Urinary bladder (tissue), 4 donors: ENCODE measurements around the gene BORCS5. TPM values are rescaled to one million over a fixed set of nuclear protein-coding genes. Genes with fewer than 3 reads are reported as not detected.
"Not testable (repeated sequence)": the region's sequence is repeated elsewhere in the genome, so short reads cannot be mapped to it uniquely, and the experiment has no call there.

Source experiments
- DNase-seq: peaks from one replicate; pipeline ENCODE4 v3.0.0-alpha.2; 2015; ENCODE audit errors: extremely low spot score
- H3K27ac ChIP-seq: one replicate; pipeline ENCODE4 v1.5.1; 2013; ENCODE audit warnings: low read depth, mild to moderate bottlenecking, moderate library complexity
- H3K36me3 ChIP-seq: one replicate; pipeline ENCODE4 v1.6.1; 2013; ENCODE audit warnings: mild to moderate bottlenecking, moderate library complexity; ENCODE audit not compliant: insufficient read depth
- H3K4me1 ChIP-seq: one replicate; pipeline ENCODE4 v1.6.1; 2013; ENCODE audit warnings: mild to moderate bottlenecking, moderate library complexity; ENCODE audit not compliant: insufficient read depth
- H3K4me3 ChIP-seq: one replicate; pipeline ENCODE4 v1.5.1; 2013; ENCODE audit warnings: low read depth, low read length
- WGBS: extraction: QIAGEN DNeasy Blood & Tissue Kit; methylation state at CpG from one replicate; pipeline ENCODE4 v1.1.7; 2013; 5-methylcytosine and 5-hydroxymethylcytosine counted together
- polyA plus RNA-seq: library from polyadenylated mRNA; stranded (reverse); fragments of 200-250 nt; gene quantifications from one replicate; pipeline ENCODE4 v1.2.3, GENCODE V29; 2013
- total RNA-seq: library from RNA; depleted of rRNA; stranded (reverse); fragments of >200 nt; gene quantifications from one replicate; pipeline ENCODE4 v1.2.3, GENCODE V29; 2014
- donor health status: healthy with polysubstance abuse.
- donor health status: healthy.

BORCS5 gene
- total and polyA plus RNA-seq, 2 donors = 10.8 to 19.9 TPM

DNA sequence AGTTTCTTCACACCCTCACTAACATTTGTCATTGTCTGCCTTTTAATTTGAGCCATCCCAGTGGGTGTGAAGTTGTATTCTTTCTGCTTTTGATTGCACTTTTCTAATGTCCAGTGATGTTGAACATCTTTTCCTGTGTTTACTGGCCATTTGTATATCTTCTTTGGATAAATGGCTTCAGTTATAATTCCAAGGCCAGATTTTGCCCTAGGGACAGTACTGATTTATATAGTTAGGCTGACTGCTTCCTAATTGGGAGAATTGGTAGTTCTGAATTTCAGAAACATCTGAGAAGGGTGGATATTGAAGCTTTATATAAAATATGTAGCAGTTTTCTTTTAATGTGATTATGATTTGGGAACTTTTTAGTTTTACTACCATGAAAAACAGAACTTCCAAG is 97.4 kb downstream of the BORCS5 start:
- DNase-seq = no peak
- Histone ChIP-seq H3K36me3 (no peaks in the 10 kb centered on the region), H3K27ac (no peak overlapping the region), H3K4me1 (no peaks in the 10 kb centered on the region), H3K4me3 (no peak overlapping the region)

DNA sequence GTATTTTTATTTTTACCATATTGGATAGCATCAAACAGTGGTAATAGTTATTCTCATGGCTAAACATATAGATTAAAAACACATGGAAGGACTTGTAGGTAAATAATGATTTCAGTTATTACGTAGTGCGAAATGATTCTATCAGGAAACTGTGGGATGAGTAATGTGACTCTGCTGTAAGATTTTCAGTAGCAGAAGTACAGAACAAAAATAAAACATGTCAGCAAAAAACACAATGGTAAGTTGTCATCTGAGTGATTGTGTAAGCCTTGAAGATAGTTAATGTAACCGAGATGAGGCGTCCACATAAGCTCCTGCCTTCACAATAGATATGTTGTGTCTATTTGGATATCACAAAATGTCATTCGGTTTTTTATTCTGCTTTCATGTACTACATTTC is 99.8 kb downstream of the BORCS5 start:
- WGBS = 81% methylated on average over 5 of the region's 5 CpGs
- Histone ChIP-seq H3K27ac (no peak overlapping the region), H3K4me1 (no peaks in the 10 kb centered on the region), H3K4me3 (no peak overlapping the region), H3K36me3 (no peaks in the 10 kb centered on the region)
- no peak for DNase-seq

- DNase-seq = no peak
- WGBS = 89% methylated on average over 8 of the region's 8 CpGs
These were observed 104.4 kb downstream of the BORCS5 start for GRCh38 chr12:12460935-12461922.

GRCh38 chr12:12461923-12462315 is 105.0 kb downstream of the BORCS5 start:
- H3K36me3 ChIP-seq = no peaks in the 10 kb centered on the region
- no peak overlapping the region for H3K4me3 ChIP-seq
- peaks cover 1% of the 10 kb centered on the region for H3K4me1 ChIP-seq
- 92% methylated on average over 5 of the region's 5 CpGs for WGBS
- DNase-seq = no peak
- no peak overlapping the region for H3K27ac ChIP-seq

More at GRCh38 chr12:12460935-12461922, 104.4 kb downstream of the BORCS5 start:
- Histone ChIP-seq H3K4me1 (peaks cover 1% of the 10 kb centered on the region), H3K36me3 (no peaks in the 10 kb centered on the region), H3K27ac (no peak overlapping the region), H3K4me3 (no peak overlapping the region)

DNA sequence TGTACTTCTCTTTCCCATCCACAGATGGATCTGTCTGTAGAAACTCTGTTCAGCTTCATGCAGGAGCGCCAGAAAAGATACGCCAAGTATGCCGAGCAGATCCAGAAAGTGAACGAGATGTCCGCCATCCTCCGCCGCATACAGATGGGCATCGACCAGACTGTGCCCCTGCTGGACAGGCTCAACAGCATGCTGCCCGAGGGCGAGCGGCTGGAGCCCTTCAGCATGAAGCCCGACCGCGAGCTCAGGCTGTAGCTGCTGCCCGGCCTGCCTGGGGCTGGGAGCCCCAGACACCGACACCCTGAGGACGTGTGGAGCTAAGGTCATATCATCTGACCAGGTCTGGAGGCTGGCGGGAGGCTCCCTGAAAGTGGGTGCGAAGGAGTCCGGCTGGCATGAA is 108.6 kb downstream of the BORCS5 start:
- DNase-seq = no peak
- no peak overlapping the region for H3K4me3 ChIP-seq
- no peaks in the 10 kb centered on the region for H3K36me3 ChIP-seq
- H3K27ac ChIP-seq = no peak overlapping the region
- 92% methylated on average over 20 of the region's 20 CpGs for WGBS
- peaks cover 1% of the 10 kb centered on the region for H3K4me1 ChIP-seq

DNA sequence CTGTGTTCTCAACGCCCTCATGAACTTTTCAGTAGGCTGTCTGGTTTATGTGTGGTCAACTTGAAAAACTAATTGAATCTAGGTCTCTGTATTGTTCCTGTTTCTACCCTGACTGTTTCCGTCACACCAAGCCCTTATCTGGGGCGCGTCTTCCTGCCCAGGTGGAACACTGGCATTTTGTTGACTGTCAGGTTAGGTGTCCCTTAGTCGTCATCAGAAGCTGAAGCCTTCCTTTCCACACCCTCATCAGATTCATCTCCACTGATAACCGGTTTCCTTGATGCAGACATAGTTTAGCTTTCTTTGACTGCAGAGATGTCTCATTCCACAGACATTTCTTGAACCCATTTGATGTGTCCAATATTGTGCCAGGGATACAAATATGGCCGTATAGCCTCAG is 109.3 kb downstream of the BORCS5 start:
- Histone ChIP-seq H3K36me3 (no peaks in the 10 kb centered on the region), H3K4me3 (no peak overlapping the region), H3K4me1 (peaks cover 1% of the 10 kb centered on the region), H3K27ac (no peak overlapping the region)
- 85% methylated on average over 7 of the region's 7 CpGs for WGBS
- DNase-seq = no peak

- no peak for DNase-seq
- no peak overlapping the region for H3K4me3 ChIP-seq
- H3K4me1 ChIP-seq = peaks cover under 1% of the 10 kb centered on the region
- no peak overlapping the region for H3K27ac ChIP-seq
- 91% methylated on average over 6 of the region's 6 CpGs for WGBS
- H3K36me3 ChIP-seq = no peaks in the 10 kb centered on the region
These were observed 110.4 kb downstream of the BORCS5 start for GRCh38 chr12:12467264-12467663.

GRCh38 chr12:12467688-12468261 is 110.9 kb downstream of the BORCS5 start:
- no peak for DNase-seq
- Histone ChIP-seq H3K36me3 (no peaks in the 10 kb centered on the region), H3K4me3 (no peak overlapping the region), H3K27ac (no peak overlapping the region), H3K4me1 (no peaks in the 10 kb centered on the region)
- WGBS = 91% methylated on average over 14 of the region's 14 CpGs

GRCh38 chr12:12468575-12468974 is 111.7 kb downstream of the BORCS5 start:
- H3K27ac ChIP-seq = no peak overlapping the region
- H3K36me3 ChIP-seq = no peaks in the 10 kb centered on the region
- WGBS = 80% methylated on average over 3 of the region's 3 CpGs

DNA sequence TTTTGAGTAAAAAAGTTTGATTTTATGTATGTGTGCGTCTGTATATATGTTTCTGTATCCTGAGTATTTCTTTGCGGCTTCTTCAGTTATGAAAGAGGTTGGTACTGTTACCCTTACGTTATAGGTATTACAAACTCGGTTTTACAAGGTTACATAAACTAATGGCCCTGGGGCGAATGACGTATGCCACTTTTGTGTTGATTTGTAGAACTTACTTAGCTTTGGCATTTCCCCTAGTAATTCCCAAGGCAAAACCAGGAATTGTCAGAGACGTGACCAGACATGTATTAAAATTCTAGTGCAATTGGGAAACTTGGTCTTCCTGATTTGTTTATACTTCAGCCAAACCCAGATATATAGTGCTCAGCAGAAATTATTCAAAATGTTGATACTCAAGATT is 112.5 kb downstream of the BORCS5 start:
- H3K27ac ChIP-seq = no peak overlapping the region
- no peaks in the 10 kb centered on the region for H3K4me1 ChIP-seq
- no peak for DNase-seq
- no peak overlapping the region for H3K4me3 ChIP-seq
- 91% methylated on average over 7 of the region's 7 CpGs for WGBS
- no peaks in the 10 kb centered on the region for H3K36me3 ChIP-seq

More at GRCh38 chr12:12468575-12468974, 111.7 kb downstream of the BORCS5 start:
- DNase-seq = no peak
- Histone ChIP-seq H3K4me1 (no peaks in the 10 kb centered on the region), H3K4me3 (no peak overlapping the region)

DNA sequence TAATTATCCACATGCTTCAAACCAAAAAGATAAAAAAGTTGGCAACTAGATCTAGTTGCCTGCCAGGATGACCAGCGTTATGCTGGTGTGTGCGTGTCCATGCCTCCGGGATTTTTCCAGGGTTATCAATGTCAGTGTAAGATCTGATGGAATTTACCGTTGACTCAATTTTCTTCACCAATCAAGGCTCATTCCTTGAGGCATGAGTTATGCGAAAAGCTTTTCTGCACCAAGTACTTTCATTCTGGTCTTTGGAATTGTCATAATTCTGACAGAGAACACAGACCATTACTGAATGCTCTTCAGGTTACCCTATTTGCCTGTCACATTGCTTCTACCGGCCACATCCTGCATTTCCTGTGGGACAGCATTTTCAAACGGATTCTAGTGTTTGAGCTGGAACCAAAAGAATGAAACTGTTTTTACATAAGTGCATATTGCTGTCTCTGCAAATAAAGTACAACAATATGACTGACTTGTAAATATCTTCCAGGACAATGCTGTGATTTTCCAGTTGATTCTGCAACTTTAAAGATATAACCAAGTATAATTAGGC is 114.0 kb downstream of the BORCS5 start:
- Histone ChIP-seq H3K4me3 (no peak overlapping the region), H3K27ac (no peak overlapping the region), H3K4me1 (no peaks in the 10 kb centered on the region), H3K36me3 (no peaks in the 10 kb centered on the region)
- 88% methylated on average over 7 of the region's 7 CpGs for WGBS
- DNase-seq = no peak

DNA sequence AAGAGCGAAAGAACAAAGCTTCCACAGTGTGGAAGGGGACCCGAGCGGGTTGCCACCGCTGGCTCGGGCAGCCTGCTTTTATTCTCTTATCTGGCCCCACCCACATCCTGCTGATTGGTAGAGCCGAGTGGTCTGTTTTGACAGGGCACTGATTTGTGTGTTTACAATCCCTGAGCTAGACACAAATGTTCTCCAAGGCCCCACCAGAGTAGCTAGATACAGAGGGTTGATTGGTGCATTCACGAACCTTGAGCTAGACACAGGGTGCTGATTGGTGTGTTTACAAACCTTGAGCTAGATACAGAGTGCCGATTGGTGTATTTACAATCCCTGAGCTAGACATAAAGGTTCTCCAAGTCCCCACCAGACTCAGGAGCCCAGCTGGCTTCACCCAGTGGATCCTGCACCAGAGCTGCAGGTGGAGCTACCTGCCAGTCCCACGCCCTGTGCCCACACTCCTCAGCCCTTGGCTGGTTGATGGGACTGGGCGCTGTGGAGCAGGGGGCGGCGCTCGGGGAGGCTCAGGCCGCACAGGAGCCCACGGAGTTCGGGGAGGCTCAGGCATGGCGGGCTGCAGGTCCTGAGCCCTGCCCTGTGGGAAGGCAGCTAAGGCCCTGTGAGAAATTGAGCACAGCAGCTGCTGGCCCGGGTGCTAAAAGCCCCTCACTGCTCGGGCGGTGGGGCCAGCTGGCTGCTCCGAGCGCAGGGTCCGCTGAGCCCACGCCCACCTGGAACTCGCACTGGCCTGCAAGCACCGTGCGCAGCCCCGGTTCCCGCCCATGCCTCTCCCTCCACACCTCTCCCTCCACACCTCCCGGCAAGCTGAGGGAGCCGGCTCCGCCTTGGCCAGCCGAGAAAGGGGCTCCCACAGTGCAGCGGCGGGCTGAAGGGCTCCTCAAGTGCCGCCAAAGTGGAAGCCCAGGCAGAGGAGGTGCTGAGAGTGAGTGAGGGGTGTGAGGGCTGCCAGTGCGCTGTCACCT is 115.4 kb downstream of the BORCS5 start:
- not testable (repeated sequence) for DNase-seq, H3K4me1 ChIP-seq, H3K4me3 ChIP-seq, H3K27ac ChIP-seq, H3K36me3 ChIP-seq
- WGBS = 89% methylated on average over 37 of the region's 37 CpGs

DNA sequence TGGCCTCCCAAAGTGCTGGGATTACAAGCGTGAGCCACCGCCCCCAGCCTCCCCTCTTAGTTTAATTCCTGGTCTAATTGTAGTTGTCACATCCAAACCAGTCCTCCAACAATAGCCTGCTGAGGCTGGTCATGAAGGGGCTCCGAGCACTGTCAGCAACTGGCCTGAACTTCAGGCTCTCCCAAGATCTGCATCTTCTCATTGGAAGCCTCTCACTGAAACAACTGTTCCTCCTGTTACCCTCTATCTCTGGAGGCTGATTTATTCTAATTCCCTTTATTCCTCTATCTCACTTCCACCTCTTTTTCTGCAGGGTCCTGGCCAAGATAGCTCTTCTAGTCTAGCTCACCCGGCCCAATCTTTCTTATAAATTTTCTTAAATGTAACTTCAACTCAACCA is 116.3 kb downstream of the BORCS5 start:
- WGBS = 94% methylated on average over 4 of the region's 4 CpGs
- no peak for DNase-seq
- H3K36me3 ChIP-seq = no peaks in the 10 kb centered on the region
- no peak overlapping the region for H3K4me3 ChIP-seq
- H3K4me1 ChIP-seq = no peaks in the 10 kb centered on the region
- no peak overlapping the region for H3K27ac ChIP-seq
